ENCODE data around the gene HTD2. TPM values are rescaled to one million over a fixed set of nuclear protein-coding genes. Genes with fewer than 3 reads are reported as not detected.

The HTD2 gene
- total and polyA plus RNA-seq, 3 donors from 2014 or later = 14.6 to 16.4 (median 15.1) TPM

DNA sequence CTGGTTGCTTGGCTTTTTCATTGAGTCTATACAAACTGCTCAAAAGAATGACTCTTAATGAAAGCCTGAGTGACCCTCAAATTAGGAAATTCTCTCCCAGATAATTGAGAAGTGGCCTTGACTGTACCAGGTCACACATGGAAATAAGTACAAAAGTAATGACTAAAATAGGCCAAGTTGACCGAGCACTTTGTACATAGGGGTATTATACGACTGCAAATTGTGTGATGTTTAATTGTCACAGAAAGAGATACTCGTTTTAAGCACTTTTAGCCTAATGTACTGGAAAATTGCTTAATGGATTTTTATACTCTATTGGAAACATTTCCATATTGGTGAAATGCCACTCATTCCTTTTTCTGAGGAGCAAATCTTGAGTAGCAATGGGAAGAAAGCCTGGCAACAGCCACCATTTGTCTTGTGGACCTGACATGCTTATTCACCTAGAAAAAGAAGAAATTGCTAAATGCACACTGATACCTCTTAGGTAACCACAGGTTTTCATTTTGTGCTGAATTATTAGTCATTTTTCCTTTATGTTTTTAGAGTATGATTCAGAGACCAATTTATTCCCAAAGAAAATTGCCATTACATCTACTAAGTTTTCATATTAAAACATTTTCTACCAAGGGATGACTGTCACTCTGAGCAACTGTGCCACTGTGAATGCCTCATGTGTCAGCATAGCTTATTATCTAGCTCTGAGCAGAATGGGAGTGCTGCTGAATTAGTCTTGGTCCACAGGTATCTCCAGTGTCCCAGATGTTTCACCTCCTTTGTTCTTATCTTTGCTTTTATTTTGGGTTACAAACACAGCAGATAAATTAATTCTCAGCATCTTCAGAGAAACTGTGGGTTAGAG lies 17.4 kb downstream of the HTD2 start:
- TF ChIP-seq POLR2A (IDR thresholded peaks at IDR 0.05) = no peak
- TF ChIP-seq, protein P1, sequence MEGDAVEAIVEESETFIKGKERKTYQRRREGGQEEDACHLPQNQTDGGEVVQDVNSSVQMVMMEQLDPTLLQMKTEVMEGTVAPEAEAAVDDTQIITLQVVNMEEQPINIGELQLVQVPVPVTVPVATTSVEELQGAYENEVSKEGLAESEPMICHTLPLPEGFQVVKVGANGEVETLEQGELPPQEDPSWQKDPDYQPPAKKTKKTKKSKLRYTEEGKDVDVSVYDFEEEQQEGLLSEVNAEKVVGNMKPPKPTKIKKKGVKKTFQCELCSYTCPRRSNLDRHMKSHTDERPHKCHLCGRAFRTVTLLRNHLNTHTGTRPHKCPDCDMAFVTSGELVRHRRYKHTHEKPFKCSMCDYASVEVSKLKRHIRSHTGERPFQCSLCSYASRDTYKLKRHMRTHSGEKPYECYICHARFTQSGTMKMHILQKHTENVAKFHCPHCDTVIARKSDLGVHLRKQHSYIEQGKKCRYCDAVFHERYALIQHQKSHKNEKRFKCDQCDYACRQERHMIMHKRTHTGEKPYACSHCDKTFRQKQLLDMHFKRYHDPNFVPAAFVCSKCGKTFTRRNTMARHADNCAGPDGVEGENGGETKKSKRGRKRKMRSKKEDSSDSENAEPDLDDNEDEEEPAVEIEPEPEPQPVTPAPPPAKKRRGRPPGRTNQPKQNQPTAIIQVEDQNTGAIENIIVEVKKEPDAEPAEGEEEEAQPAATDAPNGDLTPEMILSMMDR (IDR thresholded peaks at IDR 0.05) = no peak
- H3K27me3 ChIP-seq = no peaks in the 10 kb centered on the region
- peaks cover 4% of the 10 kb centered on the region for H3K4me1 ChIP-seq
- DNase-seq = no peak
- H3K9me3 ChIP-seq = no peaks in the 10 kb centered on the region
- H3K4me3 ChIP-seq = no peak overlapping the region
- intact Hi-C loops (cut with DNase I; ENCODE audit: low total_unique reads) = loop anchor here (10.0 kb wide), 1 partner anchor 91 kb away; no protein-coding TSS in a partner anchor
- 57 to 71% methylated on average over 3 of the region's 3 CpGs for WGBS, 2 donors
- no peak overlapping the region for H3K27ac ChIP-seq
- no peaks in the 10 kb centered on the region for H3K36me3 ChIP-seq (ENCODE audit: low read depth, missing control alignments)

DNA sequence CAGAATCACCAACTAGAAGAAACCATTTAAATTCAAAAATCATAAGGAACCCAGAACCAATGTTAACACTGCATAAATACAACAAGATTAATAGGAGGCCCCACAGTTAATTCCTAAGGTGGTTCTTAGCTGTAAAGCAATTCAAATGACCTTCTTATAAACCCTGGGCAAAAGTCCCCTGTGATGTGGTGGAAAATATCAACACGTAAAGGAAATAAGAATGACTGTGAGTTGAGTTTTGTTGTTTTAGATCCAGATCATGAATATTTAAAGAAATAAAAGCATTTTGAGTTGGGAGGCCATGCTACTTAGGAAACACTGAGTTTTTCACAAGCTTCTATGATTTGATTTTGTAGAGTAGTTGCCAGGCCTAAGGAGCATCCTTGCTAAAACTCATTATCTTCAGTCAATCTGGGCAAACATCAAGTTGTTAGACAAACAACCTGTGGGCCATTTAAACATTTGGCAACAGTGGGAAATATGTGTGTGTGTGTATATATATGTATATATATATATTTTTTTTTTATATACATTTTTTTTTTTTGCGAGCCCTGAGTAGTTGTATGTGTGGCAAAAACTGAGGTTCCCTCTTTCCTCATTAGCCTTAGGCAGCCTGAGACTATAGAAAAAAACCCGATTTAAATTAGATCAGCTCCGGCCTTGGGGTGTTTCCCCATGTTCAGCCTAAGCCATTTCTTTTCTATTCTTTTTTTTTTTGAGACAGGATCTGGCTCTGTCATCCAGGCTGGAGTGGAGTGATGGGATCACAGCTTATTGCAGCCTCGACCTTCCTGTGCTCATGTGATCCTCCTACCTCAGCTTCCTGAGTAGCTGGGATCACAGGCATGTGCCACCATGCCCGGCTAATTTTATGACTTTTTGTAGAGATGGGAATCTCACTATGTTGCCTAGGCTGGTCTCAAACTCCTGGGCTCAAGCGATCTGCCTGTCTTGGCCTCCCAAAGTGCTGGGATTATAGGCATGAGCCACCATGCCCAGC lies 18.4 kb downstream of the HTD2 start:
- intact Hi-C loops (cut with DNase I; ENCODE audit: low total_unique reads) = loop anchor here (10.0 kb wide), 1 partner anchor 90 kb away; no protein-coding TSS in a partner anchor
- no peaks in the 10 kb centered on the region for H3K36me3 ChIP-seq (ENCODE audit: low read depth, missing control alignments)
- H3K4me3 ChIP-seq = no peak overlapping the region
- no peaks in the 10 kb centered on the region for H3K9me3 ChIP-seq
- 85 to 86% methylated on average over 7 of the region's 7 CpGs for WGBS, 2 donors
- no peak overlapping the region for H3K27ac ChIP-seq
- H3K4me1 ChIP-seq = peaks cover 4% of the 10 kb centered on the region
- TF ChIP-seq POLR2A (IDR thresholded peaks at IDR 0.05) = no peak
- TF ChIP-seq, protein P1 (IDR thresholded peaks at IDR 0.05) = no peak
- H3K27me3 ChIP-seq = no peaks in the 10 kb centered on the region
- no peak for DNase-seq

DNA sequence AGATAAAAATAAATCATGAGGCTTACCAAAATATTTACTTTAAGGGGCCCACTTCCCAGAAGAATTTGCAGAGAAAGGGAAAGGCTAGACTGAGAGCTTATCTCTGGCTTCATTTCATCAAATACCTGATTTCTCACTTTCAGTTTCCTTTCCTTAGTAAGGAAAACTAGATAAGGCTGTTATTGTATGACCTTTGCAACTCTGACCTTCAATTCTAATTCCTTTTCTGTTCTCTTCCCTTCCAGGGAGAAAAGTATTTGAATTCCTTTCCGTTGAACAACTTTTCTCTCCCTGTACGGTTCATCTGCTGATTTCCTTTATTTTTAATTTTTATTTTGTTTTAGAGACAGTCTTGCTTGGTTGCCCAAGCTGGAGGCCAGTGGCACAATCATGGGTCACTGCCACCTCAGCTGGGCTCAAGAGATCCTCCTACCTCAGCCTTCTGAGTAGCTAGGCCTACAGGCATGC lies 19.2 kb downstream of the HTD2 start:
- no peak for TF ChIP-seq POLR2A (IDR thresholded peaks at IDR 0.05)
- TF ChIP-seq, protein P1 (IDR thresholded peaks at IDR 0.05) = no peak
- intact Hi-C loops (cut with DNase I; ENCODE audit: low total_unique reads) = loop anchor here (10.0 kb wide), 1 partner anchor 89 kb away; no protein-coding TSS in a partner anchor
- 42 to 51% methylated on average over 2 of the region's 2 CpGs for WGBS, 2 donors
- Histone ChIP-seq H3K36me3 (ENCODE audit: low read depth, missing control alignments) (no peaks in the 10 kb centered on the region), H3K9me3 (no peaks in the 10 kb centered on the region), H3K27me3 (no peaks in the 10 kb centered on the region), H3K4me3 (no peak overlapping the region), H3K27ac (no peak overlapping the region), H3K4me1 (peaks cover 4% of the 10 kb centered on the region)
- DNase-seq = no peak

DNA sequence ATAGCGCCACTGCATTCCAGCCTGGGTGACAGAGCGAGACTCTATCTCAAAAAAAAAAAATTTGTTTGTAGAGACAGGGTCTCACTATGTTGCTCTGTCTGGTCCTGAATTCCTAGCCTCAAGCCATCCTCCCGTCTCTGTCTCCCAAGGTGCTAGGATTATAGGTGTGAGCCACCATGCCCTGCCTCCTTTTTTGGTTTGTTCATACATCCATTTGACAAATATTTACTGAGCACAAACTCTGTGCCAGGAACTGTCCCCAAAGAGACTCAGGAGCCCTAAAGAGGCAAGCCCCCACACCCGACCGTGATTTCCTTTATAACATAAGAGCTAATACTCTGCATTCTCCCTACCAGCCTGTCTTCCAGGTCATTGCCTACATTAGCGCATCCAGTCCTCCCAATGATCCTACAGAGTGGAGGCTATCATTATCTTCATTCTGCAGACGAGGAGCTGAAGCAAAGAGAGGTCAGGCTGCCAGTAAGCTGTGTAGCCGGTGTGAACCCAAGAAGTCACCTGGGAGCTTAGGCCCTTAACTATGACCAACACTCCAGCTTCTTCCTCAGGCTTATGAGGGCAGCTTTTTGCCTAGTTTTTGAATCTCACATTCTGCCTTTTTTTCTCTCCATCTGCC lies 20.1 kb downstream of the HTD2 start:
- Histone ChIP-seq H3K9me3 (no peaks in the 10 kb centered on the region), H3K27ac (no peak overlapping the region), H3K27me3 (no peaks in the 10 kb centered on the region), H3K4me3 (no peak overlapping the region), H3K4me1 (peaks cover 4% of the 10 kb centered on the region), H3K36me3 (ENCODE audit: low read depth, missing control alignments) (no peaks in the 10 kb centered on the region)
- DNase-seq = no peak
- WGBS, 2 donors = 87 to 94% methylated on average over 8 of the region's 8 CpGs
- intact Hi-C loops (cut with DNase I; ENCODE audit: low total_unique reads) = loop anchor here (10.0 kb wide), 1 partner anchor 88 kb away; no protein-coding TSS in a partner anchor
- no peak for TF ChIP-seq POLR2A (IDR thresholded peaks at IDR 0.05)
- TF ChIP-seq, protein P1 (IDR thresholded peaks at IDR 0.05) = no peak
